Right hindlimb (tissue), 1 donor: ENCODE measurements around the gene C1QL2.

Source experiments
- DNase-seq: peaks from one replicate; pipeline ENCODE4 v3.0.0-alpha.2; 2018

C1QL2 gene

GRCh38 chr2:119136093-119136492 is 22.5 kb downstream of the C1QL2 start:
- no peak for DNase-seq

DNA sequence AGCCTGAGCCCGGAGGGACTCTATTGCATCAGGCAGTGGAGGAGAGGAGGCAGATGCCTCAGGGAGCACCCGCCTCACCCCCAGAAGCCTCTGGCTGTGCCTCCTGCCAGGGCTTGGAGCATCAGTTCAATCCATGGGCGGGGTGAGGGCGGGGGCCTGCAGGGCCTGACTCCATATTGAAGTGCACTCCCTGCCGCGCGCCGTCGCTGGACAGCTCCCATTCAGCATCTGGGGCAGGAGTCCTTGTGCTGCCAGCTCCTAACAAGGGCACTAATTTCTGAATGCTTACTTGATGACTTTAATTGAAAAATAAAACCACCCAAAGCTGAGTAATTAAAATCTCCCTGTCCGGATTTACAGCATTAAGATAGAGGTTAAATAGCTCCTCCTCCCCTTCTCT is 23.8 kb downstream of the C1QL2 start:
- no peak for DNase-seq

DNA sequence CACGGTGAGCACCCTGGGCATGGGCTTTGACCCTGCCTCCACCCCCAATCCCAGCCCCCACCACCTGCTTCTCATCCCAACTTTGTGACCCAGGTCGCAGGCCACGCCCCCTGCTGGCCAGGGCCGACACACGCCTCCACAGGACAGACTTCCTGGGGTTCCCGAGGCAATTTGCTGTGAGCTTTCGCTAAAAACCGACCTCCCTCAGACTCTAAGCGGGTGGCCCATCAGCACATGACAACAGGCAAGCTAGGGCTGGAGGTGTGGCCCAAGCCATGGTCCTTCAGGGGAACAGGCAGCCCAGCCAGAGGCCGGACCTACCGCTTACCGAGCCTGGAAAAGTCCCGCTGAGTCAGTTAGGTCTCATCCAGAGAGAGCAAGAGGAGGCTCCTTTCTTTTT is 31.9 kb downstream of the C1QL2 start:
- no peak for DNase-seq

DNA sequence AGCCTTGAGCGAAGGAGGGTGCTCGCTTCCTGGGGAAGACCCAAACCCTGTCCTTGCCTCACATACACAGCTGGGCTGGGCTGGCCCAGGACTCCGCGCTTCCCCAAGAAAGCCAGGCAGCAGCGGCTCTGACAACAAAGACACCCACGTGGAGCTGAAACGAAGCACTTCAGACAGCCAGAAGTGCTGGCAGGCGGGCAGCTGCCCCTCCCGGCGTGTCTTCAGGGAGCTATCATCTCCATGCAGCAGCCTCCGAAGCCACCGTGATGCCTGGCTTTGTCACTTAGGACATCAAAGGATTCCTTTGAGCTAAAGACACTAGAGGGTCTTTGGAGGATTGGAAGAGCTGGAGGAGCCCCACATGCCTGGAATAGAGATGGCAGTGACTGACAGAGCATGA is 35.2 kb downstream of the C1QL2 start:
- no peak for DNase-seq

DNA sequence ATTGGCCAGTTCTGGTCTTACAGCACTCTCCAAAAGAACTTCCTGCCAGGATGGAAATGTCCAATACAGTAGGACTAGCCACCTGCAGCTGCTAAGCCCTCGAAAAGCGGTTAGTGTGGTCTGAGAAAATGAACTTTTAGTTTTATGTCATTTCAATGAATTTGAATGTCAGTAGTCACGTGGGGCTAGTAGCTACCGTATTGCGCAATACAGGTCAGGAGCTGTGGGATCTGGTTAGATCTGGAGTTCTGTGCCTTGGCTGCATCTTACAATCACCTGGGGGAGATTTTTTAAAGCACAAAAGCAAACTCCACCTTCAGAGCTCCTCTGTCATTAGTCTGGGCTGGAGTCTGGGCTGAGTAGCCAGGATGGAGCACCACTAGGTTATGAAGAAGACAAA is 35.9 kb downstream of the C1QL2 start:
- DNase-seq = no peak

GRCh38 chr2:119119999-119120756 is 38.4 kb downstream of the C1QL2 start:
- DNase-seq = no peak

GRCh38 chr2:119119076-119119785 is 39.3 kb downstream of the C1QL2 start:
- DNase-seq = no peak

DNA sequence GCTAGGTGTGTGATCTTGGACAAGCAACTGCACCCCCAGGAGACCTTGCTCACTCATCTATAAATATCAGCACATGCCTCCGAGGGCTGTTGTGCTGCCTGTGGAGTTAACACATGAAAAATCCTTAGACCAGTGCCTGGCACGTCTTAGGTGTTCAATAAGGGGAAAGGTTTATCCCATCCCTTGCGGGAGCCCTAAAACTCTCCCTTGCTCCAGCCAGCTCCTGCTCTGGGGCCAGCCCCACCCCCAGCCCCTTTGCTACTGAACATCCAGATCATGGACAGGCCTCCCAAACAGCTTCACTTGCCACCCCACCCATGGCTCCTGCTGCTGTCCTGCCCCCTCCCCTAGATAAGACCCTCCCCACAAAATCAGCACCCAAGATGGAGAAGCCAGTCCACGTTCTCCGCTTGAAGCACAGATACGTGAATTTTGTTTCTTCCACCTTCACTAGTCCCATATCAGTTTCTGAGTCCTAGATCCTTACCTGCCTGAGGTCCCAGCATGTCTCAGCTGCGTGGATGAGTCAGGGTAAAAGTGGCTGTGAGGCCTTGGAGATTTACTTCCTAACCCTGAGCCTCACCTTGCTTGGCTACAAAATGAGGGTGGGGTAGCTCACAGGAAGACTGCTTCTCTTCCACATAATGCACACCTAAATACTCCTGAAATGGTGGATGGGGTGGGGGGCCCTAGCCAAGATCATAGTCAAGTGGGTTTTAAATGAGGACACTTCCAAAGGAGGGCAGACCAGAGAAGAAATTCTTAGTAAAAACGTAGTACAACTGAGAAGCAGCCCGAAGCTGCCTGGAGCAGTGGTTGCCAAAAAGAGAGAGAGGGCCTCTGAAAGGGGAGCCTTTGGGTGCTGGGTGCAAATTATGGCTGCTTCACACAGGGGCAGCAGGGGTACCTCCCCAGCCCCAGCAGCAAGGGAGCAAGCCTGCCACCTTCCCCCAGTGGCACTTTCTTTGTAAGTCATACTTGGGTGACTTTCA is 40.4 kb downstream of the C1QL2 start:
- DNase-seq = no peak

DNA sequence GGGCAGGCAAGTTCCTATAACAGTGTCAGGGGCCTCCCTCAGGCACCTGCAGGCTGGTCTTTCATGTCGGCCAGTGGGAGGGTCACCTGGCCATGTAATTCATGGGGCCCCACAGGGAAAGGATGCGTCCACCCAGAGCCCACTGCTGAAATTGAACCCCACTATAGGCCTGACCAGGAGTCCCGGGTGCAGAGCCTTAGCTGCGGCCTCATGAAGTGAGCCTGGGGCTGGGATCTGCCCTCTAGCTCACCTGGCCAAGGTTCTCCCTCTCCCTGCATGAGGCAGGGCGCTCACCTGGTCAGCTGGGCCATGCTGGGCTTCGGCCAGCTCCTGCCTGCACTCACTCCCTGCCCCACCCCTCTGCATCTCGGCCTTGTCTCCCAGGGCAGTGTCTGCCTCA is 41.1 kb downstream of the C1QL2 start:
- no peak for DNase-seq

- DNase-seq = no peak
Observed at GRCh38 chr2:119116411-119117295, 41.9 kb downstream of the C1QL2 start.

DNA sequence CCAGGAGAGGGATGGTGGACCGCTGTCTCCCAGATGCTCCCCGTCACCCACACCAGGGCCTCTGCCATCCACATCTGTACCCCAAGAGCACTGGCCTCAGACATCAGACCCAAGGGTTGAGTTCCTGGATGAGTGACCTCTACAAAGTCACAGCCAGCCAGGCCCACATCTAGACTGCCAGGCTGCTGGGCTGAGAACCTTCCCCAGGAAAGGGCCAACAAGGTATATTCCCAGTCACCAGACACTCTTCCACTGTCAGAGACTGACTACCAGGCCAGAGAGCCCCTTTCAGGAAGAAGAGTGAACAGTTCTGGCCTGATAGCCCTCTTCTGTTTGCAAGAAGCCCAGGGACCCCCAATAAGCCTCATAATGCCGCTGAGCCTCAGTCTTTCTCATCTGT is 44.3 kb downstream of the C1QL2 start:
- DNase-seq = no peak

DNA sequence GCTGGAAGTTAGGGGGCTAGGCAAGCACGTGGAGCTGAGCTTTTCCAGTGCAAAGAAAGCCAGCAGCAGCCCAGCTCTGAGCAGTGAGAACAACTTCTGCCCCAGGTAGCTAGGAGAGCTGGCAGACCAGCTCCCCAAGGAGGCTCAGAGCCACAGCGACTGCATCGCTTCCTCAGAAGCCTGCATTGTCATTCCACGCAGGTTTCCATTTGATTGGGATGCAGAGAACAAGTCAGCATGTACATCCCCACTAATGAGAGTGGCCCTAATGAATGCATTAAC is 45.1 kb downstream of the C1QL2 start:
- no peak for DNase-seq

DNA sequence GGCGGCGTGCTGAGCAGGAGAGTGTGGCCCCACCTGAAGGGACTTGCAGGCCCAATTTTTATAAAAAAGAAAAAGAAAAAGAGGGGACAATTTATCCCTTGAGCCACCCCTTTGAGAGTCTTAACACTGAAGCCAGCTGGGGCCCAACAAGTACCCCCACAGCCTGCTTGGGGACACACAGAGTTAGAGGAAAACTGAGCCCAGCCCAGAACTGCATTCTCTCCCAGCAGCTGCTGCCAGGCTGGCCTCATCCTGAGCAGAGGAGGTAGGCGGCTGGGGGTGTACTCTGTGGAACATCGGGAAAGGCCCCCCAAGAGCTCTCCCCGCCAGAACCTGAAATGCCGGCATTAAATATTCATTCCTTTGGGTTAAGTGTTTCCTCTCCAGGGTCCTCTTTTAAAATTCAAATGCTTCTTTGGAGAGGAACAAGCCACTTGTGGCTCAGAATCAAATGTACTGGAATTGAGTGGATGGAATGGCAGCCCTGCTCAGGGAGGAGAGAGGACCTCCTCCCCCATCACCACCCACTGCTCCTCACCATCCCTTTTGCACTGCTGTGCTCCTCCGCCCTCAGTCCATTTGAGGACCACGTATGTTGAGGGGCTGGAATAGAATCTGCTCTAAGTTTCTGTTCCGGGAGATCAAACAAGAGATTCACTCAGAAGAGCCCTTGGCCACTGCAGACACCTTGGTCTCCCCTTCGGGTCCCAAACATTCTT is 45.6 kb downstream of the C1QL2 start:
- DNase-seq = no peak

- DNase-seq = no peak
Observed at GRCh38 chr2:119112230-119112629, 46.3 kb downstream of the C1QL2 start.

DNA sequence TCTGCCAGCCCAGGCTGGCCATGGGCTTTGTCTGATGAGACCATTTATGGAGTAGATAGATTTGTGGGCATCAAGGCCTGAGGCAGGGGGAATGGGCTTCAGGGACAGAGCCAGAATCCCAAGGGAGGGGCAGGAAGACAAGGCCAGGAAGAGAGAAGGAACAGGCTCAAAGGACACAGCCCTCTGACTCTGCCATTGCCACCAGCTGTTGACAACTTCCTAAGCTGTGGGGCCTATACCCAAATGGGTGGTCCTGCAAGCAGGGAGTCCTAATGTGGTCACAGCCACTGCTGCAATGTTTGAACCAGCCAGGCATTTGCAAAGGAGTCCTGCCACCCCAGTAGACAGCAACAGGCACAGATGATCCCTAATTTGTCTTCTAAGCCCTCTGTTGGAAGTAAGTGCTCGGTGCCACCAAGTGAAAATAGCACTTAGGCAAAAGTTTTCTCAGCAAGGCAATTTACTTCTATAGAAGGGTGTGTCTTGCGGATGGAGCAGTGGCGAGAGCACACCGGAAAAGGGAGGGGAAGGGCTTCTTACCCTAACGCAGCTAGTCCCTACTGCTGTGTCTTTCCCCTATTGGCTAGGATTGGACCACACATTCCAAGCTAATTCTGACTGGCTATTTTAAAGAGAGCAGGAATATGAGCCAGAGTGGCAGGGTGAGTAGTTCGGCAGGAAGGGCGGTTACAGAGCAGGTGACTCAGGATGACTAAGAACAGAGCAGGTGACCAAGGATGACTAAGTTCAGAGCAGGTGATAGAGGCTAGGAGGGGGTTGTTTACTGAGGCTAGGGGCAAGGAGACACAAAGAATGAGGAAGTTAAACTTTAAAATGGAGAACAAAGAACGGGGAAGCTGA is 47.2 kb downstream of the C1QL2 start:
- no peak for DNase-seq

GRCh38 chr2:119109866-119110265 is 48.7 kb downstream of the C1QL2 start:
- no peak for DNase-seq

- DNase-seq = no peak
Observed at GRCh38 chr2:119108186-119108585, 50.4 kb downstream of the C1QL2 start.

DNA sequence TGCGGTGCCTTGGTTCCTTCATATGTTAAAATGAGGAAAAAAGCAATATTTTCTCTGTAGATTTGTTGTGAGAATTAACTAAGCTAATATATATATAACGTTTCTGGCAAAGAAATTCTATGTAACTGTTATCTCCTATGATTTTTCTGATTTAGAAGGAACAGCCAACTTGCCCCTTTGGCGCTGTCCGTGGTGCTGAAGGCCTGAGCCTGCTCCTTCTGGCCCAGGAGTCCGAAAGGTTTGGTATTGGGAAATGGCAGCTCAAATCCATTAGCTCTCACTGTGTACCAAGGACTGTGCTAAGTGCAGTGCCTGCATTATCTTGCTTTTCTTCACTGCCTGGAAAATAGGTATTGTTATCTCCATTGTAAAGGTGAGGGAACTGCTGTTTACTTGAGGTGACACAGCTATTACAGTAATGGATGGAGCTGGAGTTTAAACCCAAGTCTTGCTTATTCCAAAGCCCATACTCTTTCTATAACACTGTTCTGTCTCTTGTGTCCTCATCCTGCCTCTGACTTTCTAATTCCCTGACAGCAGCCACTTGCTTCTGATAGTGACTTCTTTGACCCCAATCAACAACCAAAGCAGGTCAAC is 52.2 kb downstream of the C1QL2 start:
- peak; percentile 58 for DNase-seq
